HepG2 (cell line): ENCODE results near the gene CCDC97. TPM values are rescaled to one million over a fixed set of nuclear protein-coding genes. Genes with fewer than 3 reads are reported as not detected.

ENCODE experiments used
- AGO2 ChIP-seq: fragments of 200-400 bp; formaldehyde crosslinking; optimal IDR thresholded peaks from 2 replicates; pipeline ENCODE3; 2017; ENCODE audit warnings: mild to moderate bottlenecking, low read depth, low read length, moderate library complexity
- ARID3A ChIP-seq: IDR thresholded peaks from 2 replicates; pipeline ENCODE4 v1.6.1; 2012; ENCODE audit warnings: low read depth, low read length, improper control_type of control experiment
- ATM ChIP-seq: fragments of 450-650 bp; IDR thresholded peaks from 2 replicates; pipeline ENCODE4 v1.7.1; 2017; ENCODE audit warnings: mild to moderate bottlenecking, borderline replicate concordance
- DR1 ChIP-seq: sonication (generic); formaldehyde crosslinking; IDR thresholded peaks from 2 replicates; pipeline ENCODE4 v1.8.0; 2021; ENCODE audit warnings: mild to moderate bottlenecking, missing genetic modification reagents, inconsistent platforms
- HDAC1 ChIP-seq: sonication (generic); formaldehyde crosslinking; IDR thresholded peaks from 2 replicates; pipeline ENCODE4 v1.5.1; 2020; ENCODE audit warnings: mild to moderate bottlenecking, missing genetic modification reagents
- KLF13 ChIP-seq: sonication (generic); formaldehyde crosslinking; IDR thresholded peaks from 2 replicates; pipeline ENCODE4 v1.4.0; 2020; ENCODE audit warnings: mild to moderate bottlenecking, missing genetic modification reagents
- KLF6 ChIP-seq: IDR thresholded peaks from 2 replicates; pipeline ENCODE4 v1.8.0; 2016; ENCODE audit warnings: missing biosample characterization, missing genetic modification reagents
- MBNL3 ChIP-seq: fragments of 250-450 bp; sonication (Bioruptor Pico); conservative IDR thresholded peaks from 2 replicates; pipeline ENCODE4 v1.8.0; 2022; ENCODE audit warnings: mild to moderate bottlenecking, inconsistent platforms
- MIER3 ChIP-seq: IDR thresholded peaks from 2 replicates; pipeline ENCODE4 v1.6.1; 2016; ENCODE audit warnings: missing compliant biosample characterization, borderline replicate concordance
- MLLT10 ChIP-seq: sonication (generic); formaldehyde crosslinking; IDR thresholded peaks from 2 replicates; pipeline ENCODE4 v1.4.0; 2020; ENCODE audit warnings: missing genetic modification reagents
- MTF2 ChIP-seq: sonication (generic); formaldehyde crosslinking; IDR thresholded peaks from 2 replicates; pipeline ENCODE4 v1.5.0; 2020; ENCODE audit warnings: missing genetic modification reagents, borderline replicate concordance
- PRMT3 ChIP-seq: sonication (generic); formaldehyde crosslinking; IDR thresholded peaks from 2 replicates; pipeline ENCODE4 v1.8.1; 2022; ENCODE audit warnings: low read depth, mild to moderate bottlenecking, moderate library complexity, missing genetic modification reagents, borderline replicate concordance
- RARA ChIP-seq: IDR thresholded peaks from 2 replicates; pipeline ENCODE4 v1.6.1; 2016; ENCODE audit warnings: missing genetic modification reagents, missing compliant biosample characterization
- SALL1 ChIP-seq: sonication (generic); formaldehyde crosslinking; IDR thresholded peaks from 2 replicates; pipeline ENCODE4 v1.8.0; 2022; ENCODE audit warnings: mild to moderate bottlenecking, missing genetic modification reagents
- SAP130 ChIP-seq: IDR thresholded peaks from 2 replicates; pipeline ENCODE4 v1.6.1; 2016; ENCODE audit warnings: low read depth
- ZFY ChIP-seq: sonication (generic); formaldehyde crosslinking; IDR thresholded peaks from 2 replicates; pipeline ENCODE4 v1.4.0; 2020; ENCODE audit warnings: missing genetic modification reagents
- ZNF207 ChIP-seq: fragments of 450-650 bp; IDR thresholded peaks from 2 replicates; pipeline ENCODE4 v1.6.1; 2016; ENCODE audit warnings: antibody characterized with exemption, borderline replicate concordance
- ZNF253 ChIP-seq: sonication (generic); formaldehyde crosslinking; IDR thresholded peaks from 2 replicates; pipeline ENCODE4 v1.8.0; 2022; ENCODE audit warnings: mild to moderate bottlenecking, missing genetic modification reagents, borderline replicate concordance
- ZNF282 ChIP-seq: fragments of 450-650 bp; IDR thresholded peaks from 2 replicates; pipeline ENCODE4 v1.6.1; 2018; ENCODE audit not compliant: partially characterized antibody
- ZNF333 ChIP-seq: sonication (generic); formaldehyde crosslinking; IDR thresholded peaks from 2 replicates; pipeline ENCODE4 v1.4.0; 2020; ENCODE audit warnings: mild to moderate bottlenecking, missing genetic modification reagents, borderline replicate concordance
- ZNF430 ChIP-seq: sonication (generic); formaldehyde crosslinking; IDR thresholded peaks from 2 replicates; pipeline ENCODE4 v1.9.0; 2021; ENCODE audit warnings: mild to moderate bottlenecking, missing genetic modification reagents
- ZNF780A ChIP-seq: sonication (generic); formaldehyde crosslinking; IDR thresholded peaks from 2 replicates; pipeline ENCODE4 v1.8.0; 2022; ENCODE audit warnings: mild to moderate bottlenecking, missing genetic modification reagents, moderate library complexity
- ZNF792 ChIP-seq: IDR thresholded peaks from 2 replicates; pipeline ENCODE4 v1.6.1; 2016
- ZNF83 ChIP-seq: sonication (generic); formaldehyde crosslinking; IDR thresholded peaks from 2 replicates; pipeline ENCODE4 v1.4.0; 2020; ENCODE audit warnings: missing genetic modification reagents, mild to moderate bottlenecking, borderline replicate concordance
- polyA plus RNA-seq, 8 experiments: library from polyadenylated mRNA; depleted of rRNA in 3 of 8; stranded (reverse) in 7 of 8; unstranded in 1 of 8; fragments of >200 nt; fragmentation: Illumina TruSeq in 4 of 8; extraction: Trizol in 4 of 8; gene quantifications; 2 replicates each; pipeline versions ENCODE4 v1.2.1 to v1.2.3, GENCODE V29; 2011 to 2016; ENCODE audit warnings: low read depth in 4 of 8, missing spikeins in 1 of 8, mixed read lengths in 1 of 8; ENCODE audit not compliant: insufficient read depth in 1 of 8
- total RNA-seq, 5 experiments: library from RNA; depleted of rRNA; stranded (reverse); fragments of >200 nt; fragmentation: Illumina TruSeq; extraction: Trizol; gene quantifications; 2 replicates each; pipeline ENCODE4 v1.2.3, GENCODE V29; 2016; ENCODE audit warnings: low read depth in 1 of 5
- TF ChIP-seq, protein P1 (sequence below): sonication (generic); formaldehyde crosslinking; IDR thresholded peaks from 2 replicates; pipeline ENCODE4 v1.5.1; 2020; ENCODE audit warnings: missing genetic modification reagents, mild to moderate bottlenecking, borderline replicate concordance
- TF ChIP-seq, protein P2 (sequence below): sonication (generic); formaldehyde crosslinking; IDR thresholded peaks from 2 replicates; pipeline ENCODE4 v1.5.0; 2020; ENCODE audit warnings: mild to moderate bottlenecking, missing genetic modification reagents, moderate library complexity

Gene CCDC97
- total and polyA plus RNA-seq, 2 of the 13 experiments (the other 11 are each of a cell fraction or from before 2014, with no cell fraction given): 6.2 to 7.3 TPM

GRCh38 chr19:41352609-41353465, 42.9 kb downstream of the CCDC97 start (continued):
- TF ChIP-seq, protein P1, sequence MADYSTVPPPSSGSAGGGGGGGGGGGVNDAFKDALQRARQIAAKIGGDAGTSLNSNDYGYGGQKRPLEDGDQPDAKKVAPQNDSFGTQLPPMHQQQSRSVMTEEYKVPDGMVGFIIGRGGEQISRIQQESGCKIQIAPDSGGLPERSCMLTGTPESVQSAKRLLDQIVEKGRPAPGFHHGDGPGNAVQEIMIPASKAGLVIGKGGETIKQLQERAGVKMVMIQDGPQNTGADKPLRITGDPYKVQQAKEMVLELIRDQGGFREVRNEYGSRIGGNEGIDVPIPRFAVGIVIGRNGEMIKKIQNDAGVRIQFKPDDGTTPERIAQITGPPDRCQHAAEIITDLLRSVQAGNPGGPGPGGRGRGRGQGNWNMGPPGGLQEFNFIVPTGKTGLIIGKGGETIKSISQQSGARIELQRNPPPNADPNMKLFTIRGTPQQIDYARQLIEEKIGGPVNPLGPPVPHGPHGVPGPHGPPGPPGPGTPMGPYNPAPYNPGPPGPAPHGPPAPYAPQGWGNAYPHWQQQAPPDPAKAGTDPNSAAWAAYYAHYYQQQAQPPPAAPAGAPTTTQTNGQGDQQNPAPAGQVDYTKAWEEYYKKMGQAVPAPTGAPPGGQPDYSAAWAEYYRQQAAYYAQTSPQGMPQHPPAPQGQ (CRISPR knock-in tag): no peak
- peak; percentile 61; the same call in 1 of the 2 replicates for TF ChIP-seq SAP130
- no peak for TF ChIP-seq ZNF333 (CRISPR knock-in tag)
- TF ChIP-seq RARA (CRISPR knock-in tag): no peak
- TF ChIP-seq MTF2 (CRISPR knock-in tag): 0 out of 2 replicates have a peak, but pooled peaks have one; percentile 21
- no peak for TF ChIP-seq PRMT3 (CRISPR knock-in tag)
- no peak for TF ChIP-seq KLF6 (CRISPR knock-in tag)
- no peak; the same call in 1 of the 2 replicates for TF ChIP-seq MIER3
- no peak for TF ChIP-seq ZNF282
- TF ChIP-seq, protein P2, sequence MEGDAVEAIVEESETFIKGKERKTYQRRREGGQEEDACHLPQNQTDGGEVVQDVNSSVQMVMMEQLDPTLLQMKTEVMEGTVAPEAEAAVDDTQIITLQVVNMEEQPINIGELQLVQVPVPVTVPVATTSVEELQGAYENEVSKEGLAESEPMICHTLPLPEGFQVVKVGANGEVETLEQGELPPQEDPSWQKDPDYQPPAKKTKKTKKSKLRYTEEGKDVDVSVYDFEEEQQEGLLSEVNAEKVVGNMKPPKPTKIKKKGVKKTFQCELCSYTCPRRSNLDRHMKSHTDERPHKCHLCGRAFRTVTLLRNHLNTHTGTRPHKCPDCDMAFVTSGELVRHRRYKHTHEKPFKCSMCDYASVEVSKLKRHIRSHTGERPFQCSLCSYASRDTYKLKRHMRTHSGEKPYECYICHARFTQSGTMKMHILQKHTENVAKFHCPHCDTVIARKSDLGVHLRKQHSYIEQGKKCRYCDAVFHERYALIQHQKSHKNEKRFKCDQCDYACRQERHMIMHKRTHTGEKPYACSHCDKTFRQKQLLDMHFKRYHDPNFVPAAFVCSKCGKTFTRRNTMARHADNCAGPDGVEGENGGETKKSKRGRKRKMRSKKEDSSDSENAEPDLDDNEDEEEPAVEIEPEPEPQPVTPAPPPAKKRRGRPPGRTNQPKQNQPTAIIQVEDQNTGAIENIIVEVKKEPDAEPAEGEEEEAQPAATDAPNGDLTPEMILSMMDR: peak; percentile 77
- TF ChIP-seq AGO2: peak; percentile 71
- TF ChIP-seq SALL1 (CRISPR knock-in tag): peak; percentile 37; the same call in 1 of the 2 replicates
- TF ChIP-seq DR1 (CRISPR knock-in tag): 0 out of 2 replicates have a peak, but pooled peaks have one; percentile 25
- TF ChIP-seq ARID3A: no peak
- no peak for TF ChIP-seq ZNF253 (CRISPR knock-in tag)
- TF ChIP-seq ZNF780A (CRISPR knock-in tag): no peak; the same call in 1 of the 2 replicates
- TF ChIP-seq MBNL3: no peak
- no peak for TF ChIP-seq ZNF207
- TF ChIP-seq MLLT10: no peak
- no peak for TF ChIP-seq ZNF792 (CRISPR knock-in tag)
- 0 out of 2 replicates have a peak, but pooled peaks have one; percentile 31 for TF ChIP-seq ZNF83 (CRISPR knock-in tag)
- no peak for TF ChIP-seq KLF13 (CRISPR knock-in tag)
- no peak for TF ChIP-seq ATM
- TF ChIP-seq ZFY (CRISPR knock-in tag): peak; percentile 66
- 0 out of 2 replicates have a peak, but pooled peaks have one; percentile 7 for TF ChIP-seq HDAC1 (CRISPR knock-in tag)
- TF ChIP-seq ZNF430 (CRISPR knock-in tag): no peak
